Activated CD8-positive, alpha-beta memory T cell treated with anti-CD3 and anti-CD28 coated beads, Interleukin-2, amount 10 ng/mL, durations not matched to agents 7 days and 5 days (primary cell): ENCODE measurements around the gene ADAM11. TPM values are rescaled to one million over a fixed set of nuclear protein-coding genes. Genes with fewer than 3 reads are reported as not detected.

Source experiments
- ATAC-seq: fragments of 150-1000 bp; cut with Tn5 transposase; one replicate; pipeline ENCODE4 v1.10.0; 2021; ENCODE audit warnings: moderate library complexity
- CTCF ChIA-PET: fragments of 350-600 bp; sonication (Branson Sonifier 250); formaldehyde crosslinking; loops from one replicate; lab custom pipeline; 2021; ENCODE audit warnings: antibody characterized with exemption; lab: Charles Lee
- DNase-seq: peaks from one replicate; pipeline ENCODE4 v3.0.0-alpha.2; 2020
- H3K27ac Mint-ChIP-seq: one replicate; pipeline ENCODE4 v1.8.0; 2021; ENCODE audit warnings: mild to moderate bottlenecking, mixed read lengths
- H3K27me3 Mint-ChIP-seq: one replicate; pipeline ENCODE4 v1.8.0; 2021; ENCODE audit warnings: mixed read lengths
- H3K36me3 Mint-ChIP-seq: one replicate; pipeline ENCODE4 v1.8.0; 2021; ENCODE audit warnings: mild to moderate bottlenecking, mixed read lengths
- H3K4me1 Mint-ChIP-seq: one replicate; pipeline ENCODE4 v1.8.0; 2021; ENCODE audit warnings: mixed read lengths
- H3K4me3 Mint-ChIP-seq: one replicate; pipeline ENCODE4 v1.8.0; 2021; ENCODE audit warnings: mild to moderate bottlenecking, moderate library complexity, mixed read lengths
- H3K9me3 Mint-ChIP-seq: one replicate; pipeline ENCODE4 v1.8.0; 2022; ENCODE audit warnings: low read depth, mixed read lengths
- total RNA-seq, 2 experiments: library from RNA; stranded (reverse); gene quantifications; one replicate each; pipeline ENCODE4 v1.2.3, GENCODE V29; 2021

Gene ADAM11
- total RNA-seq, 2 experiments from 2014 or later = 0.35 to 0.50 TPM

DNA sequence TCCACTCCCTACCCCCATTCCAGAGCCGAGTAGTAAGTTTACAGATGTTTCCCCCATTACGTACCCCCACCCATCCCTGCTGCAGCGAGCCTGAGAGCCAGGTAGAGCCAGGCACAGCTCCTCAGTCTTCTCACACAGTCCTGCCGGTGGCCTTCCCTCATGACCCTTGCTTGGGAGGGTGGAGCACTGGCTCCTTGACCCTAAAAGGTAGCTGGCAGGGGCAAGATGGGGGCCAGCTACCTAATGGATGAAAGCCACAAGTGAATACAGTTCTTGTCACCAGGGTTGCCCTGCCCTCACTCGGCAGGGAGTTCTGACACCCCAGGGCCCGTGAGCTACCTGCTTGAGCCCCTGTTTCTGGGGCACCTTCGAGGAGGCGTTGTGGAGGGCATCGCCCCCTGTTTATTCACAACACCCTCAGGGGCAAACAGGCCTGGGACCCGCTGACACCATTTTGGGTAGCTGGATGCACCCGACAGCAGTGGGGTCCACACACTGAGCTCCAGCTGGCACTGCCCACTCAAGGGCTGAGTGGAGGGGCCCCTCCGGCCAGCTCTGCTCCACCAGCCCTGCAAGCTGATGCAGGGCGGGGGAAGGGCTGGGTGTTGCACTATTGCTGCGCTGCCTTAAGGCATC, 22.2 kb downstream of the ADAM11 start:
- H3K27me3 Mint-ChIP-seq = peaks cover 16% of the 10 kb centered on the region
- peaks cover 8% of the 10 kb centered on the region for H3K4me1 Mint-ChIP-seq
- H3K9me3 Mint-ChIP-seq = no peaks in the 10 kb centered on the region
- ATAC-seq = no peak
- CTCF ChIA-PET = interaction anchor here (0.6 to 11.3 kb wide), 9 partner anchors 17 to 354 kb away, joined by 3 to 186 read pairs (median 13); partner anchors contain the start of genes ACBD4, EFTUD2 and HIGD1B
- H3K4me3 Mint-ChIP-seq = no peak overlapping the region
- H3K27ac Mint-ChIP-seq = no peak overlapping the region
- DNase-seq = no peak
- H3K36me3 Mint-ChIP-seq = no peaks in the 10 kb centered on the region

DNA sequence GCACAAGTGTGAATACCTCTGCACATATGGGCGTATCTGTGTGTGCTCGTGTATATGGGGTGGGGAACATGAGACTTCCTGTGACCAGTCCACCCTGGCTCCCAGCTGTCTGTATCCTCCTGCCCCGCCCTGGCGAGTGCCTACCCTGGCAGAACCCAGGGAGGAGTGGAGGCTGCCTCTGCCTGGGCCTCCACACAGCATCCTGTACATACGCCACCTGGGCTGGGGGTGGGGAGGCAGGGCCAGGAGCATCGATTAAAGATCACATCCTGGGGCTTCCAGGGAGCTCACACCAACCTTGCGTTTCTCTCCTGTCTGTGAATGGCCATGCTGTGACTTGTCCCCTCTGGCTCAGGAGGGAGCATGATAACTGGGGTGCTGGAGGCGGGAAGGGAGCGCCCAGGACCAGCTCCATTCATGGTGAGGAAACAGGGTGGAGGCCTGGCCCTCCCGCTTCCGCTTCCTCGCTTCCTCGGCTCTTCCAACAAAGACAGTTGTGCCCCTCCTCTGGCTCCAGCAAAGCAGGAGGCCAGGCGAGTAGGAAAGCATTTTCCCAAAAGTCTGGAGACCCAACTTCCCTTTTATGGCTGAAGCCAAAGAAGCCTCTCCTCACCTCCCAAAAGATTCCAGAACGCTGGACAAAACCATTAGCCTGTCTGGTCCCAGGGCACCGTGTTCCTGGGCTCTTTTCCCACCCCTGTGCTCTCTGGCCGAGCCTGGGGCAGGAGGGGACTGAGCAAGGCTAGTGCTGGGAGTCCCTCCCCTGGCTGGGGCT, 22.9 kb downstream of the ADAM11 start:
- Mint-ChIP-seq H3K36me3 (no peaks in the 10 kb centered on the region), H3K27ac (no peak overlapping the region), H3K9me3 (no peaks in the 10 kb centered on the region), H3K4me1 (peaks cover 6% of the 10 kb centered on the region), H3K27me3 (peaks cover 18% of the 10 kb centered on the region), H3K4me3 (no peak overlapping the region)
- no peak for ATAC-seq
- no peak for DNase-seq
- CTCF ChIA-PET = interaction anchor here (7.4 to 11.3 kb wide), 2 partner anchors 82 to 239 kb away, joined by 53 to 186 read pairs; no protein-coding TSS in a partner anchor

DNA sequence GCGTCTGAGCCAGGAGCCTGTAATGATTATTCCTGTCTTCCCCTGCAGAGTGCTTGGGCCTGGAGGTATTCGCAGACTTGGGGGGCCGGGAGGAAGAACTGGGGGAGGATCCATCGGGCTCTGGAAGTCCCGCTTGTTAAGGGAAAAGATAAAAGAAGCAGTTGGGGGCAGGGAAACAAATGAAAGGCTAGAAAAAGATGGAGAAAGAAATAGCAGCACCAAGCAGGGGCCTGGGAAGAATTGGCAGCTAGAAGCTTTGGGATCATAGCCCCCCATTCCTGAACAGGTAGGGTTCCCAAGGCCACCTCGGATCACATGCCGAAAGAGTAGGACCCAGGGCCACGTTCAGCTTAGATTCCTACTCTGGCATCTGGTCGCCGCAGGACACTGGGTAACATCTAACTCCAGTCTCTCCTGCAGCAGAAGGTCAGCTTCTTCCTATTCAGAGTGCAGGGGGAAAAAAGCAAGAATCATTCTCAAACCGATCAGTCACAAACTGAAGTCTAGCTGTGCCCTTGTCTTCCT, 23.6 kb downstream of the ADAM11 start:
- Mint-ChIP-seq H3K36me3 (no peaks in the 10 kb centered on the region), H3K27ac (no peak overlapping the region), H3K4me3 (no peak overlapping the region), H3K9me3 (no peaks in the 10 kb centered on the region), H3K4me1 (peaks cover 6% of the 10 kb centered on the region), H3K27me3 (peaks cover 13% of the 10 kb centered on the region)
- no peak for ATAC-seq
- CTCF ChIA-PET = no interaction called here
- DNase-seq = no peak

DNA sequence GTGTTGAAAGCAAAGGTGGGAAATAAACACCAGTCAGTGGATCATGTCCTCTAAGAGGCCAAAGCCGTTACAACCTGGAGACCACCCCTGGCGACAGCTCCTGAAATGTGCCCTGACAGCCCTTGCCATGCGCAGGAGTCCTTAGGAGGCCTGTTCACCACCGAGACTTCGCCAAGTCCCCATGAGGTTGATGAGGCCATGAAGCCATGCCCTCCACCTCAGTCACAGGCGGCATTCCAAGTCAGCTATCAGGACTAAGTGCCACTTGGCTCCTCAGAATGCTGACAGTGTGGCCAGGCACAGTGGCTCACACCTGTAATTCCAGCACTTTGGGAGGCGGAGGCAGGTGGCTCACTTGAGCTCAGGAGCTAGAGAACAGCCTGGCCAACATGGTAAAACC, 27.1 kb downstream of the ADAM11 start:
- Mint-ChIP-seq H3K4me1 (no peaks in the 10 kb centered on the region), H3K36me3 (no peaks in the 10 kb centered on the region), H3K4me3 (no peak overlapping the region), H3K27ac (no peak overlapping the region), H3K9me3 (no peaks in the 10 kb centered on the region), H3K27me3 (peaks cover 9% of the 10 kb centered on the region)
- ATAC-seq (no peak), DNase-seq (no peak)
- CTCF ChIA-PET = interaction anchor here (0.8 to 1.1 kb wide), 2 partner anchors 10 to 40 kb away, joined by 3 read pairs; no protein-coding TSS in a partner anchor

DNA sequence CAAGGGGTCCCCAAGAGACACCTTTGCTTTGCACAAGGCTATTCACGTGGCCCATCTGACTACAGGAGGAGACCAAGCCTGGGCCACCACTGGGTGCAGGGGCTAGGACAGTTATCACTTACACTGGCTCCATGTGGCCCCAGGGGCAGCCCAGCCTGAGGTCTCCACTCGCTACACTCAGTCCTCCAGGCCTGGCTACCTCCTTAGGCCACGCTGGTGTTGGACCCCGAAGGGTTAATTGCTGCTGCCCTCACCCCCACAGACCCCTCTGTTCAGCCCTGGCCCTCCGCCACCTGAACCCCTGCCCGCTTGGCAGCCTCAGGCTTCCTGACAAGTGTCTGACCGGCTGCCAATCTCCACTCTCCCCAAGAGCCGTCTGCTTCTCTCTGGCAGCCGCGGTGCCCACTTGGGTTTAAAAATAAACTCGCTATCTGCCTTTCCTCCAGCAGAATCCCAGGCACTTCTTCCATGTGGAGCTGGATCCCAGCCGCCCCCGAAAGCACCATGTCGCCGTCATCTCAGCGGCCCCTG, 27.8 kb downstream of the ADAM11 start:
- ATAC-seq = no peak
- no peak overlapping the region for H3K27ac Mint-ChIP-seq
- H3K27me3 Mint-ChIP-seq = peaks cover 9% of the 10 kb centered on the region
- no peak for DNase-seq
- CTCF ChIA-PET = interaction anchor here (1.1 to 2.4 kb wide), 2 partner anchors 8 to 11 kb away, joined by 3 to 10 read pairs; no protein-coding TSS in a partner anchor
- H3K4me3 Mint-ChIP-seq = no peak overlapping the region
- no peaks in the 10 kb centered on the region for H3K36me3 Mint-ChIP-seq
- no peaks in the 10 kb centered on the region for H3K4me1 Mint-ChIP-seq
- no peaks in the 10 kb centered on the region for H3K9me3 Mint-ChIP-seq

DNA sequence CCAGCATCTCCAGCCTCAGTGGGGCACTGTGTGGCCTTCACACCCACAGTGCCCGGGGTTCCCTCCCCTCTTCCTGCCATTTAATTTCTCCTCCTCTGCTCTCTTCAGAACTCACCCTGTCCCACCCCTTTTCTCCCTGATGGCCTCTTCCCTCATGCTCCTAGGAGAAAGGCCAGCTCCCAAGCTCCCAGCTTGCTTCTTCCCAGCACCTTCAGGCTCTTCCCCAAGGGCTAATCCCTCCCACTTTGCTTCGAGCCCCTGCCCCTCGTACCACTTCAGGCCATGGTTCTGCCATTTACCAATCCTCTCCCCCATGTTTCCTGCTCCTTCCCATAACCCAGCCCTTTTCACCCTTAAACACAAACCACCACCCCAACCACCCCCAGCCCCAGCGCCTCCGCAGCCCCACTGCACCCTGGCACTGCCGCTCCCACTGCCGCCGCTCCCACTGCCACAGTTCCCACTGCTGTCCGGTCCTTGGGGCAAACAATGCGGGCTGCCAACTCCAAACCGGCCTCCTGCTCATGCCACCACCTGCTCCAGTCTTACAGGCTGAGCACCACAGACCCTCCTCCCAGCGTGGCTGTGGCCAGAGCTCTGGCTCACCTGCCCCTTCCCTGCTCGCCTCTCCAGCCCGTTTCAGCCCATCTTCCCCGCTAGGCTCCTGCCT, 28.6 kb downstream of the ADAM11 start:
- Mint-ChIP-seq H3K4me1 (no peaks in the 10 kb centered on the region), H3K27me3 (peaks cover 9% of the 10 kb centered on the region), H3K27ac (no peak overlapping the region), H3K4me3 (no peak overlapping the region), H3K36me3 (no peaks in the 10 kb centered on the region), H3K9me3 (no peaks in the 10 kb centered on the region)
- DNase-seq (no peak), ATAC-seq (no peak)
- CTCF ChIA-PET = interaction anchor here (2.4 kb wide), 1 partner anchor 8 kb away, joined by 10 read pairs; no protein-coding TSS in a partner anchor

DNA sequence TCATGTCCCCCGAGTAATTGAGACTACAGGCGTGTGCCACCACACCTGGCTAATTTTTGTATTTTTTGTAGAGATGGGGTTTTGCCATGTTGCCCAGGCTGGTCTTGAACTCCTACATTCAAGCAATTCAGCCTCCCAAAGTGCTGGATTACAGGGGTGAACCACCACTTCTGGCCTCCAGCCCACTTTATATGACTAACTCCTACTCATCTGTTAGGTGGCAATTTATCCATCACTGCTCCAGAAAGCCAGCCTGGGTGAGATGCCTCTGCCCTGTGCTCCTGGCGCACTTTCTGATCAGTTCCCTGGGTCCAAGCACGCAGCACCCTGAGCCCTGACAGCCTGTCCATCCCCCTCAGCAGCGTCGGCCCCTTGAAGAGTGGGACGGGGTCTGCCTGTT, 29.4 kb downstream of the ADAM11 start:
- no peaks in the 10 kb centered on the region for H3K4me1 Mint-ChIP-seq
- H3K4me3 Mint-ChIP-seq = no peak overlapping the region
- no peaks in the 10 kb centered on the region for H3K36me3 Mint-ChIP-seq
- DNase-seq (no peak), ATAC-seq (no peak)
- CTCF ChIA-PET = interaction anchor here (2.4 kb wide), 1 partner anchor 9 kb away, joined by 10 read pairs; no protein-coding TSS in a partner anchor
- H3K27ac Mint-ChIP-seq = no peak overlapping the region
- H3K27me3 Mint-ChIP-seq = peaks cover 6% of the 10 kb centered on the region
- no peaks in the 10 kb centered on the region for H3K9me3 Mint-ChIP-seq

DNA sequence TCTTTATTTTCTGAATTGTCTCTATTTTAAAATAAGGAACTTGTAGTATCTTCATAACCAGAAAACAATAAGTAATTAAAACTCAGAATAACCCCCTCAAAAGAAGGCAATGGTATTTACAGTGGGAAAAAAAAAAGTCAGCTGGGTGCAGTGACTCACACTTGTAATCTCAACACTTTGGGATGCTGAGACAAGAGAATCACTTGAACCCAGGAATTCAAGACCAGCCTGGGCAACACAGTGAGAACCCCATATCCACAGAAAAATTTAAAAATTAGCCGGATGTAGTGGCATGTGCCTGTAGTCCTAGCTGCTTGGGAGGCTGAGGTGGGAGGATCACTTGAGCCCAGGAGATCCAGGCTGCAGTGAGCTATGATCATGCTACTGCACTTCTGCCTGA, 33.5 kb downstream of the ADAM11 start:
- Mint-ChIP-seq H3K4me3 (no peak overlapping the region), H3K36me3 (no peaks in the 10 kb centered on the region), H3K27ac (no peak overlapping the region), H3K27me3 (peaks cover 2% of the 10 kb centered on the region), H3K9me3 (no peaks in the 10 kb centered on the region), H3K4me1 (no peaks in the 10 kb centered on the region)
- CTCF ChIA-PET = no interaction called here
- DNase-seq = no peak
- no peak for ATAC-seq

DNA sequence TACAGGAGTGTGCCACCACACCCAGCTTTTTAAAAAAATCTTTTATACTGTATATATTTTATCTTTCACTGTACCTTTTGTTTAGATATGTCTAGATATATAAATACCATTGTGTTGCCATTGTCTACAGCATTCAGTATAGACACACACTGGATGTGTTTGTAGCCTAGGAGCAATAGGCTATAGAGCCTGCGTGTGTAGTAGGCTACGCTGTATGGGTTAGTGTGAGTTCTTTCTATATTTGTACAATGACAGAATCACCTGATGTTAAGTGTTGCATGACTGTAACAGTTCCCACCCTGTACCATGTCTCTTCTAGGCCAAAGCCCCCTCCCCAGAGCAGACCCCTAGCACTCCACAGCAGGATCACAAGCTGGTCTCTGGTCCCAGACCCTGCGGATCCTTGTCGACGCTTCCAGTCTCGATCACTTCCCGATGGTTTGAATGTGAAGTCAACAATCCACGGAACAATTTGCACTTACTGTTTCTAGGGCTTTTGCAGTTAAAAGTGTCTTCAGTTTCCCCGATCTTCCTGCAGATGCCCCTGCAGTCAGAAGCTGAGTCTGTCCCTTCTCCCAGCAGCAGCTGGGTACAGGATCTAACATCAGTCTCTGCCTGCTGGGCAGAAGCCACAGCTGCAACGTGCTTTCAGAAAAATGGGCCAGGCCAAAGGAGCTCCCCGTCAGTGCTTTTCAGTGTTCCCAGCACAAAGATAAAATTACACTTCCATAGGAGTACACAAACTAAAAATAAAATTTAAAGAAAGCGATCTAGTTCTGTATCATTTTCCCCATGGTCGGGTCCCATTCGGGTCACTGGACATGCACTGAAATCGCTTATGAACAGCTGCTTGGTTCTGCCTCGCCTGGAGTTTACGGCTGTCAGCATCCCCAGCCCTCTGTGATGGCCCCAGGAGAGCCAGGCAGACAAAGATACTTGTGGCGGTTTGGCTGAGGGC, 35.4 kb downstream of the ADAM11 start:
- H3K4me3 Mint-ChIP-seq = no peak overlapping the region
- H3K4me1 Mint-ChIP-seq = peaks cover 11% of the 10 kb centered on the region
- H3K36me3 Mint-ChIP-seq = no peaks in the 10 kb centered on the region
- CTCF ChIA-PET = interaction anchor here (1.1 kb wide), 1 partner anchor 14 kb away, joined by 4 read pairs; no protein-coding TSS in a partner anchor
- no peak for ATAC-seq
- DNase-seq = no peak
- H3K9me3 Mint-ChIP-seq = no peaks in the 10 kb centered on the region
- peaks cover 5% of the 10 kb centered on the region for H3K27me3 Mint-ChIP-seq
- H3K27ac Mint-ChIP-seq = no peak overlapping the region

DNA sequence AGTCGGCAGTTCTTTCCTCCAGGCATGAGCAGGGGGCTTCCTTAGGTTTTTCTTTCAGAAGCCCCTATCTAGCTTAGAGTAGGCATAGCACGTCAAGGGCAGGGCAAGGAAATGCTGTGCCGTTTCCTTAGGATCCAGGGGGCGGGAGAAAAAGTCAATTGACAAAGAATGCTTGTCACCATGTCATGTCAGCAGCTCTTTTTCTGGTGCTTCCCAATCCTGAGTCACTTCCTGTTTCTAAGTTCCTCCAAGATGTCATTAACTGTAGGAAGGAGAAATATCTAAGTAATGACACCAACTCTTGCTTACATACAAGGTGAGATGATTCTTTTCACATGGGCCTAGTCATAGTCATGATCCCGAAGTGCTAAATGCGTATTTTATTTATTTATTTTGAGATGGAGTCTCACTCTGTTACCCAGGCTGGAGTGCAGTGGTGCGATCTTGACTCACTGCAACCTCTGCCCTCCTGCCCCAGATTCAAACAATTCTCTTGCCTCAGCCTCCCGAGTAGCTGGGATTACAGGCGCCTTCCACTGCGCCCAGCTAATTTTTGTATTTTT, 36.1 kb downstream of the ADAM11 start:
- H3K27ac Mint-ChIP-seq = no peak overlapping the region

DNA sequence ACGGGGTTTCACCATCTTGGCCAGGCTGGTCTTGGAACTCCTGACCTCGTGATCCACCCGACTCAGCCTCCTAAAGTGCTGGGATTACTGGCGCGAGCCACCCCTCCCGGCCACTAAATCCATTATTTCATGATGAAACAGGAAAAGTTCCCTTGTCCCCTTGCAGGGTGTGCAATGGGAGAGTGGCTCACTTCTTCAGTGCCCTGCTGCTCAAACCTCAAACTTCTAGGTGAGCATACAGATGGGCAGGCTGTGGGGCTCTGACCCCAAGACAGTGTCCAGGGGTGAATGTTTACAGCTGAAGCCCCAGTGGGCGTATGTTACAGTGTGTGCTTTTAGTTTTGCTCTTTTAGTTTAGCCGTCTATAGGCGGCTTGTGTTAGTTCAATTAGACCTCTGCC, 36.6 kb downstream of the ADAM11 start:
- Mint-ChIP-seq H3K9me3 (no peaks in the 10 kb centered on the region), H3K4me3 (no peak overlapping the region)

More for the DNA sequence above, 36.1 kb downstream of the ADAM11 start:
- DNase-seq (no peak), ATAC-seq (no peak)
- no peak overlapping the region for H3K4me3 Mint-ChIP-seq
- H3K27me3 Mint-ChIP-seq = peaks cover 5% of the 10 kb centered on the region
- peaks cover 11% of the 10 kb centered on the region for H3K4me1 Mint-ChIP-seq
- CTCF ChIA-PET = interaction anchor here (1.1 kb wide), 1 partner anchor 15 kb away, joined by 4 read pairs; no protein-coding TSS in a partner anchor
- H3K36me3 Mint-ChIP-seq = no peaks in the 10 kb centered on the region
- H3K9me3 Mint-ChIP-seq = no peaks in the 10 kb centered on the region

DNA sequence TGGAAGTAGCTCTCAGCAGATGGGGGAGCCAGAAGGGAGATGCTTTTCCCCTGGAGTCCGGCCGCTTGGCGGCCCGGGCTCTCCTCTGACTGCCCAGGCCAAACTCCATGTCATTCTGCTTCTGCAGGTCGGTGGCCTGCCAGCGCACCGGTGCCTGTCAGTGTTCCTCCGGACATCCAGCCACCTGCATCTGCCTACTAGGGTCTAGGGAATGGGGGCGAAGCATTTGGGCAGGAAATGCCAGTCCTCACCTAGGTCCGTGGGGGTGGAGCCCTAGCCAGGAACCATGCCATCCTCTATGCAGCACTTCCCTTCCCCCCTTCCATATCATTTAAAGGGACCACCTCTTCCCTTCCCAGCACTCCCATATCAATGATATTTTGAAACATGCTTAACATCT, 37.1 kb downstream of the ADAM11 start:
- Mint-ChIP-seq H3K4me3 (no peak overlapping the region), H3K27ac (no peak overlapping the region), H3K9me3 (no peaks in the 10 kb centered on the region), H3K4me1 (peaks cover 11% of the 10 kb centered on the region), H3K36me3 (no peaks in the 10 kb centered on the region), H3K27me3 (peaks cover 5% of the 10 kb centered on the region)
- CTCF ChIA-PET = no interaction called here
- DNase-seq (no peak), ATAC-seq (no peak)

More for the DNA sequence above, 36.6 kb downstream of the ADAM11 start:
- Mint-ChIP-seq H3K36me3 (no peaks in the 10 kb centered on the region), H3K4me1 (peaks cover 11% of the 10 kb centered on the region), H3K27me3 (peaks cover 5% of the 10 kb centered on the region), H3K27ac (no peak overlapping the region)
- ATAC-seq = no peak
- CTCF ChIA-PET = no interaction called here
- DNase-seq = no peak
